K562 (cell line): ENCODE data around the gene KATNAL2. TPM values are rescaled to one million over a fixed set of nuclear protein-coding genes. Genes with fewer than 3 reads are reported as not detected.

Experiments
- BRD9 ChIP-seq: fragments of 450-650 bp; IDR thresholded peaks from 2 replicates; pipeline ENCODE4 v1.6.1; 2018; ENCODE audit warnings: low read depth; ENCODE audit not compliant: partially characterized antibody
- CBFA2T3 ChIP-seq: fragments of 450-650 bp; IDR thresholded peaks from 2 replicates; pipeline ENCODE4 v1.6.1; 2017
- ELF2 ChIP-seq: fragments of 250-450 bp; sonication (Bioruptor Pico); IDR thresholded peaks from 2 replicates; pipeline ENCODE4 v1.5.0; 2021; ENCODE audit warnings: mild to moderate bottlenecking
- EZH2 ChIP-seq: IDR thresholded peaks from 2 replicates; pipeline ENCODE4 v1.6.1; 2012; ENCODE audit warnings: low read depth, mild to moderate bottlenecking, inconsistent platforms, low read length, borderline replicate concordance
- GMEB1 ChIP-seq: fragments of 250-450 bp; sonication (Bioruptor Pico); IDR thresholded peaks from 2 replicates; pipeline ENCODE4 v1.4.0; 2020; ENCODE audit warnings: mild to moderate bottlenecking
- LCOR ChIP-seq: sonication (generic); formaldehyde crosslinking; IDR thresholded peaks from 2 replicates; pipeline ENCODE4 v1.8.0; 2022; ENCODE audit warnings: mild to moderate bottlenecking, missing genetic modification reagents
- MCM3 ChIP-seq: fragments of 450-650 bp; IDR thresholded peaks from 2 replicates; pipeline ENCODE4 v1.6.1; 2016
- MTA2 ChIP-seq: fragments of 450-650 bp; IDR thresholded peaks from 2 replicates; pipeline ENCODE4 v1.6.1; 2016; ENCODE audit warnings: low read depth
- ZBTB43 ChIP-seq: sonication (generic); formaldehyde crosslinking; IDR thresholded peaks from 2 replicates; pipeline ENCODE4 v1.8.0; 2023; ENCODE audit warnings: mild to moderate bottlenecking, missing genetic modification reagents
- ZKSCAN8 ChIP-seq: fragments of 200-800 bp; sonication (Bioruptor generic); IDR thresholded peaks from 2 replicates; pipeline ENCODE4 v1.6.1; 2016; ENCODE audit warnings: missing genetic modification characterization, missing compliant biosample characterization
- polyA plus RNA-seq, 8 experiments: library from polyadenylated mRNA; depleted of rRNA in 4 of 8; stranded (reverse) in 5 of 8; unstranded in 3 of 8; fragments of >200 nt; fragmentation: Nextera tagmentation in 2 of 8; fragmentation: Illumina TruSeq in 1 of 8; extraction: Ambion mirVana in 2 of 8; extraction: Trizol in 1 of 8; gene quantifications; 2 replicates each; pipeline versions ENCODE4 v1.2.1 to v1.2.3, GENCODE V29; 2011 to 2014; ENCODE audit warnings: inconsistent platforms in 1 of 8, missing spikeins in 1 of 8
- total RNA-seq, 7 experiments: library from RNA; depleted of rRNA in 6 of 7; stranded (reverse); fragments of >200 nt in 6 of 7; fragmentation: Illumina TruSeq in 2 of 7; extraction: Trizol in 2 of 7; gene quantifications; 2 replicates each; pipeline versions ENCODE4 v1.2.1 to v1.2.3, GENCODE V29; 2011 to 2021; ENCODE audit warnings: low replicate concordance in 1 of 7
- TF ChIP-seq, protein P1 (sequence below), 2 experiments: fragments of 450-650 bp; IDR thresholded peaks; 2 replicates each; pipeline ENCODE4 v1.6.1; 2016; ENCODE audit warnings: mild to moderate bottlenecking in 2 of 2, borderline replicate concordance in 1 of 2, low read depth in 1 of 2, moderate library complexity in 1 of 2

KATNAL2 gene
- total and polyA plus RNA-seq, 9 of the 15 experiments (the other 6 are each of a cell fraction or from before 2014, with no cell fraction given), result 0.08 to 1.2 (median 0.48) TPM

GRCh38 chr18:46893360-46893759 lies 24.0 kb upstream of the KATNAL2 start (continued):
- no peak for TF ChIP-seq BRD9
- TF ChIP-seq ZKSCAN8 (CRISPR knock-in tag), result no peak
- TF ChIP-seq, protein P1, sequence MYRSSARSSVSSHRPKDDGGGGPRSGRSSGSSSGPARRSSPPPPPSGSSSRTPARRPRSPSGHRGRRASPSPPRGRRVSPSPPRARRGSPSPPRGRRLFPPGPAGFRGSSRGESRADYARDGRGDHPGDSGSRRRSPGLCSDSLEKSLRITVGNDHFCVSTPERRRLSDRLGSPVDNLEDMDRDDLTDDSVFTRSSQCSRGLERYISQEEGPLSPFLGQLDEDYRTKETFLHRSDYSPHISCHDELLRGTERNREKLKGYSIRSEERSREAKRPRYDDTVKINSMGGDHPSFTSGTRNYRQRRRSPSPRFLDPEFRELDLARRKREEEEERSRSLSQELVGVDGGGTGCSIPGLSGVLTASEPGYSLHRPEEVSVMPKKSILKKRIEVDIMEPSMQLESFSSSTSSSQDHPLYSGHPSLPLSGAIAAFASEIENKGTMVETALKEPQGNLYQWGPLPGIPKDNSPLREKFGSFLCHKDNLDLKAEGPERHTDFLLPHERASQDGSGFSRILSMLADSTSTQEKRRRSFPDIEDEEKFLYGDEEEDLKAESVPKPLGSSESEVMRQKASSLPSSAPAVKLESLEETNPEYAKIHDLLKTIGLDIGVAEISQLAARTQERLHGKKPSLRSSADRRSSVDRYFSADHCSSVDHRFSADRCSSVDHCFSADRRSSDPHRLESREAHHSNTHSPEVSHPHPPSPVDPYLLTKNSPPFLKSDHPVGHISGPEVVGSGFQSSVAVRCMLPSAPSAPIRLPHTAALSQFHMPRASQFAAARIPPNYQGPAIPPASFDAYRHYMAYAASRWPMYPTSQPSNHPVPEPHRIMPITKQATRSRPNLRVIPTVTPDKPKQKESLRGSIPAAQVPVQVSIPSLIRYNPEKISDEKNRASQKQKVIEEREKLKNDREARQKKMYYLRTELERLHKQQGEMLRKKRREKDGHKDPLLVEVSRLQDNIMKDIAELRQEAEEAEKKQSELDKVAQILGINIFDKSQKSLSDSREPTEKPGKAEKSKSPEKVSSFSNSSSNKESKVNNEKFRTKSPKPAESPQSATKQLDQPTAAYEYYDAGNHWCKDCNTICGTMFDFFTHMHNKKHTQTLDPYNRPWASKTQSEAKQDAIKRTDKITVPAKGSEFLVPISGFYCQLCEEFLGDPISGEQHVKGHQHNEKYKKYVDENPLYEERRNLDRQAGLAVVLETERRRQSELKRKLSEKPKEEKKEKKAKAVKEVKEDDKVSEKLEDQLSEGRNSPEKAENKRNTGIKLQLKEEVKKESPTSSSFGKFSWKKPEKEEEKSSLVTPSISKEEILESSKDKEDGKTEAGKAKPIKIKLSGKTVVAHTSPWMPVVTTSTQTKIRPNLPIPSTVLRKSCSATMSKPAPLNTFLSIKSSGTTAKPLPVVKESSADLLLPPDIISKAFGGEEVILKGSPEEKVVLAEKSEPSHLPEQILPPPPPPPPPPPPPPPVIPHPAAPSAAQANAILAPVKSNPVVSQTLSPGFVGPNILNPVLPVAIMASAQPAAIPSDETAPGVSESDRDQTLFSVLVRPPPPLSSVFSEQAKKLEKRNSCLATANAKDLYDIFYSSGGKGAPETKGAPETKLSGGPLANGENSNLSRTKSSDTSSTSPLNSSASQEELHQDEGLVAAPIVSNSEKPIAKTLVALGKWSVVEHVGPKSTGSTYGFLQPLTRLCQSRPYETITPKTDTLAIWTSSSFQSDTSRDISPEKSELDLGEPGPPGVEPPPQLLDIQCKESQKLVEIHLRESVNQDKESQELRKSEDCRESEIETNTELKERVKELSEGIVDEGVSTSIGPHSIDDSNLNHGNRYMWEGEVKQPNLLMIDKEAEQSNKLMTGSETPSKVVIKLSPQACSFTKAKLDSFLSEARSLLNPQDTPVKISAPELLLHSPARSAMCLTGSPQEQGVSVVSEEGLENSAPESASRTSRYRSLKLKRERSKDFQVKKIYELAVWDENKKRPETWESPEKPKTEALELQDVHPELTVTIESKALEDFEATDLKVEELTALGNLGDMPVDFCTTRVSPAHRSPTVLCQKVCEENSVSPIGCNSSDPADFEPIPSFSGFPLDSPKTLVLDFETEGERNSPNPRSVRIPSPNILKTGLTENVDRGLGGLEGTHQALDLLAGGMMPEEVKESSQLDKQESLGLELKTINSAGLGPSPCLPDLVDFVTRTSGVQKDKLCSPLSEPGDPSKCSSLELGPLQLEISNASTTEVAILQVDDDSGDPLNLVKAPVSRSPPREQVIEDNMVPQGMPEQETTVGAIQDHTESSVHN (IDR thresholded peaks at IDR 0.05; ENCODE audit: borderline replicate concordance in 1 of 2, low read depth in 1 of 2), result no peak
- TF ChIP-seq EZH2, result no peak
- no peak for TF ChIP-seq MCM3
- TF ChIP-seq CBFA2T3, result peak; percentile 58
- no peak for TF ChIP-seq GMEB1 (CRISPR knock-in tag)
- TF ChIP-seq MTA2, result no peak
- TF ChIP-seq ZBTB43, result no peak
- no peak for TF ChIP-seq ELF2 (CRISPR knock-in tag)
- TF ChIP-seq LCOR (CRISPR knock-in tag), result no peak
